ENCODE data around the gene PRDM11.

- TF ChIP-seq CTCF (conservative IDR thresholded peaks at IDR 0.05) (no peak), EZH2 (IDR thresholded peaks at IDR 0.05; ENCODE audit: low read depth) (no peak)
Observed at GRCh38 chr11:45174168-45174835, 27.9 kb downstream of the PRDM11 start.

Data from PC-9 (cell line).